Measurements from ENCODE around the gene CCDC141.

DNA sequence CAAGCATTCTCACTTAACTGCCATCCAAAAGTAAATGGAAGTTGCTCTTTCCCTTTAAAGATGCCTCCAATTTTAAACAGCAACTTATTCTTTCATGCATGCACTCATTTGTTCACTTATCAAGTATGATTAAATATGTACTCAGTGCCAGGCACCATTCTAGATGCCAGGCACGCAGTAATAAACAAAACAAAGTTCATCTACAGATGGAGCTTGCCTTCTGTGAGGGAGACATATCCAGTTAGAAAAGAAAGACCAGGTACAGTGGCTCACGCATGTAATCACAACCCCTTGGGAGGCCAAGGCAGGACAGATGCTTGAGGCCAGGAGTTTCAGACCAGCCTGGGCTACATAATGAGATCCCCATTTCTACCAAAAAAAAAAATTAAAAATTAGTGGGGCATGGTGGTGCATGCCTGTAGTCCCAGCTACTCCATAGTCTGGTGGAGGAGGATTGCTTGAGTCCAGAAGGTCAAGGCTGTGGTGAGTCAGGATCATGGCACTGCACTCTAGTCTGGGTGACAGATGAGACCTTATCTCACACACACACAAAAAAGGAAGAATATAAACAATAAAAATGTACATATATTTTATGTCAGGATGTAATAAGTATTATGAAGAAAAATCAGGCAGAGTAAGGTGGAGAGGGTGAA is 19.2 kb upstream of the CCDC141 start:
- TF ChIP-seq GATA2 (IDR thresholded peaks at IDR 0.05; ENCODE audit: low read depth, low read length) (no peak), GATA3 (IDR thresholded peaks at IDR 0.05; ENCODE audit: low read depth, low read length) (no peak)

Data from SH-SY5Y (cell line).